IMR-90 (cell line): Measurements from ENCODE around the gene LCTL. TPM values are rescaled to one million over a fixed set of nuclear protein-coding genes. Genes with fewer than 3 reads are reported as not detected.

Source experiments
- ATAC-seq: fragments of 200-7000 bp; cut with Tn5 transposase; 2 replicates; pipeline ENCODE4 v1.9.1; 2020; ENCODE audit warnings: low read depth, mild to moderate bottlenecking, moderate library complexity
- BruUV-seq: library from RNA; stranded (reverse); fragments of 400-500 nt; replicated peaks from 2 replicates; lab custom pipeline; 2021; lab: Mats Ljungman, UMichigan
- CTCF ChIA-PET: fragments of 300-600 bp; formaldehyde crosslinking; extraction: SDS; loops from one replicate; lab custom pipeline; 2021; ENCODE audit warnings: antibody characterized with exemption; lab: Yijun Ruan, JAX
- POLR2A ChIA-PET: fragments of 300-600 bp; sonication (Branson Sonifier 250); formaldehyde crosslinking; loops from one replicate; lab custom pipeline; 2022; ENCODE audit warnings: antibody characterized with exemption; ENCODE audit not compliant: unreplicated experiment; lab: Charles Lee
- DNase-seq: peaks from one replicate; pipeline ENCODE4 v3.0.0; 2013
- H2AFZ ChIP-seq: replicated peaks from 2 replicates; pipeline ENCODE3; 2013; ENCODE audit warnings: low read length, mild to moderate bottlenecking; ENCODE audit not compliant: poor library complexity
- H2AK5ac ChIP-seq: 2 replicates; pipeline ENCODE4 v1.6.1; 2013; ENCODE audit warnings: low read depth, low read length, inconsistent platforms
- H2AK9ac ChIP-seq: replicated peaks from 2 replicates; pipeline ENCODE3; 2013; ENCODE audit warnings: mild to moderate bottlenecking, low read depth, low read length, moderate library complexity; ENCODE audit not compliant: poor library complexity
- H2BK120ac ChIP-seq: 2 replicates; pipeline ENCODE4 v1.6.1; 2013; ENCODE audit warnings: low read depth, low read length, inconsistent platforms
- H2BK15ac ChIP-seq: 3 replicates; pipeline ENCODE4 v1.6.1; 2013; ENCODE audit warnings: low read depth, low read length, inconsistent platforms
- H2BK20ac ChIP-seq: 2 replicates; pipeline ENCODE4 v1.6.1; 2013; ENCODE audit warnings: low read depth, mild to moderate bottlenecking, inconsistent platforms, low read length, moderate library complexity
- H2BK5ac ChIP-seq: 2 replicates; pipeline ENCODE4 v1.6.1; 2013; ENCODE audit warnings: mild to moderate bottlenecking, low read depth, low read length, inconsistent platforms; ENCODE audit not compliant: poor library complexity, severe bottlenecking
- H3K14ac ChIP-seq: replicated peaks from 2 replicates; pipeline ENCODE4 v1.6.1; 2013; ENCODE audit warnings: low read depth, low read length, inconsistent platforms
- H3K18ac ChIP-seq: 2 replicates; pipeline ENCODE4 v1.6.1; 2013; ENCODE audit warnings: low read depth, low read length, control low read depth
- H3K23ac ChIP-seq: 2 replicates; pipeline ENCODE4 v1.6.1; 2013; ENCODE audit warnings: low read depth, low read length, inconsistent platforms
- H3K27ac ChIP-seq: 2 replicates; pipeline ENCODE4 v1.5.1; 2013; ENCODE audit warnings: mild to moderate bottlenecking, control low read depth, low read length; ENCODE audit not compliant: insufficient read depth
- H3K27me3 ChIP-seq: 2 replicates; pipeline ENCODE4 v1.6.1; 2013; ENCODE audit warnings: low read length; ENCODE audit not compliant: control insufficient read depth, insufficient read depth
- H3K36me3 ChIP-seq: 2 replicates; pipeline ENCODE4 v1.6.1; 2013; ENCODE audit warnings: low read length, mixed read lengths; ENCODE audit not compliant: control insufficient read depth, insufficient read depth
- H3K4ac ChIP-seq: 2 replicates; pipeline ENCODE4 v1.6.1; 2013; ENCODE audit warnings: low read depth, low read length, inconsistent platforms
- H3K4me1 ChIP-seq: 2 replicates; pipeline ENCODE4 v1.6.1; 2013; ENCODE audit warnings: low read length, mixed read lengths; ENCODE audit not compliant: control insufficient read depth, insufficient read depth
- H3K4me2 ChIP-seq: 2 replicates; pipeline ENCODE4 v1.6.1; 2013; ENCODE audit warnings: low read depth, mild to moderate bottlenecking, control low read depth, low read length, moderate library complexity
- H3K4me3 ChIP-seq: 2 replicates; pipeline ENCODE4 v1.5.1; 2013; ENCODE audit warnings: low read depth, mild to moderate bottlenecking, control low read depth, low read length, moderate library complexity; ENCODE audit not compliant: insufficient read depth
- H3K56ac ChIP-seq: 2 replicates; pipeline ENCODE4 v1.6.1; 2013; ENCODE audit warnings: low read length, inconsistent platforms; ENCODE audit not compliant: insufficient read depth; ENCODE audit errors: extremely low read depth
- H3K79me1 ChIP-seq, 2 experiments: 2 replicates each; pipeline ENCODE4 v1.6.1; 2013; ENCODE audit warnings: low read length in 2 of 2, inconsistent platforms in 1 of 2, low read depth in 1 of 2
- H3K9ac ChIP-seq: 2 replicates; pipeline ENCODE4 v1.6.1; 2013; ENCODE audit warnings: low read depth, low read length, control low read depth
- H3K9me1 ChIP-seq: 2 replicates; pipeline ENCODE4 v1.6.1; 2013; ENCODE audit warnings: low read length, inconsistent platforms; ENCODE audit not compliant: insufficient read depth
- H3K9me3 ChIP-seq: 2 replicates; pipeline ENCODE4 v1.6.1; 2013; ENCODE audit warnings: low read length; ENCODE audit not compliant: control insufficient read depth, insufficient read depth
- H4K20me1 ChIP-seq: 2 replicates; pipeline ENCODE4 v1.6.1; 2013; ENCODE audit warnings: low read length, inconsistent platforms; ENCODE audit not compliant: insufficient read depth
- H4K5ac ChIP-seq: 2 replicates; pipeline ENCODE4 v1.6.1; 2013; ENCODE audit warnings: mild to moderate bottlenecking, low read depth, low read length, control low read depth
- H4K8ac ChIP-seq, 2 experiments: 2 replicates each; pipeline ENCODE4 v1.6.1; 2013; ENCODE audit warnings: low read depth in 2 of 2, low read length in 2 of 2, control low read depth in 1 of 2, inconsistent platforms in 1 of 2
- H4K91ac ChIP-seq: 2 replicates; pipeline ENCODE4 v1.6.1; 2013; ENCODE audit warnings: low read depth, low read length, inconsistent platforms; ENCODE audit not compliant: insufficient read depth
- BHLHE40 ChIP-seq: fragments of 150-350 bp; IDR thresholded peaks from 2 replicates; pipeline ENCODE4 v1.6.1; 2016; ENCODE audit warnings: mild to moderate bottlenecking, low read depth, low read length
- CEBPB ChIP-seq: IDR thresholded peaks from 2 replicates; pipeline ENCODE4 v1.6.1; 2012; ENCODE audit warnings: low read depth, low read length, improper control_type of control experiment
- FOS ChIP-seq: fragments of 150-350 bp; IDR thresholded peaks from 2 replicates; pipeline ENCODE4 v1.6.1; 2016; ENCODE audit warnings: low read depth, low read length
- MAFK ChIP-seq: IDR thresholded peaks from 2 replicates; pipeline ENCODE4 v1.6.1; 2012; ENCODE audit warnings: low read depth, low read length, improper control_type of control experiment
- MAZ ChIP-seq: IDR thresholded peaks from 2 replicates; pipeline ENCODE4 v1.6.1; 2012; ENCODE audit warnings: low read depth, mild to moderate bottlenecking, low read length, improper control_type of control experiment, moderate library complexity, borderline replicate concordance
- MXI1 ChIP-seq: IDR thresholded peaks from 2 replicates; pipeline ENCODE4 v1.6.1; 2012; ENCODE audit warnings: low read depth, mild to moderate bottlenecking, low read length, moderate library complexity, borderline replicate concordance
- NFE2L2 ChIP-seq: fragments of 150-350 bp; IDR thresholded peaks from 2 replicates; pipeline ENCODE4 v1.6.1; 2016; ENCODE audit warnings: low read depth, mild to moderate bottlenecking, low read length
- POLR2A ChIP-seq: IDR thresholded peaks from 2 replicates; pipeline ENCODE4 v1.6.1; 2012; ENCODE audit warnings: mild to moderate bottlenecking, low read depth, low read length
- RAD21 ChIP-seq: IDR thresholded peaks from 2 replicates; pipeline ENCODE4 v1.6.1; 2012; ENCODE audit warnings: low read length, improper control_type of control experiment
- RCOR1 ChIP-seq: IDR thresholded peaks from 2 replicates; pipeline ENCODE4 v1.6.1; 2012; ENCODE audit warnings: mild to moderate bottlenecking, low read length, improper control_type of control experiment; ENCODE audit not compliant: insufficient replicate concordance
- RFX5 ChIP-seq: IDR thresholded peaks from 2 replicates; pipeline ENCODE4 v1.8.0; 2012; ENCODE audit warnings: low read depth, mild to moderate bottlenecking, low read length, moderate library complexity
- SMC3 ChIP-seq: fragments of 150-350 bp; IDR thresholded peaks from 2 replicates; pipeline ENCODE4 v1.6.1; 2016; ENCODE audit warnings: low read depth, mild to moderate bottlenecking, antibody characterized with exemption, low read length, moderate library complexity
- WGBS, 2 experiments: methylation state at CpG; one replicate each; pipeline versions ENCODE4 v1.1.5 to v1.1.7; 2013; ENCODE audit warnings: missing lambda C conversion rate in 2 of 2; ENCODE audit not compliant: insufficient read length in 1 of 2; ENCODE audit errors: extremely low coverage in 2 of 2; 5-methylcytosine and 5-hydroxymethylcytosine counted together
- dilution Hi-C: fragments of 300-500 bp; cut with HindIII; formaldehyde crosslinking; loops from one replicate; pipeline ENCODE4 v1.14.3; 2018; ENCODE audit warnings: low sequenced_read_pairs; ENCODE audit not compliant: unreplicated experiment
- in situ Hi-C: fragments of 300-500 bp; cut with MboI; formaldehyde crosslinking; loops from 3 replicates; pipeline ENCODE4 v1.14.3; 2019; ENCODE audit warnings: low sequenced_read_pairs, inconsistent platforms, mixed read lengths
- intact Hi-C: fragments of 100-400 bp; cut with micrococcal nuclease; formaldehyde crosslinking; loops from 2 replicates; pipeline ENCODE4 v1.10.0; 2022
- polyA plus RNA-seq, 3 experiments: library from polyadenylated mRNA; depleted of rRNA; stranded (reverse); fragments of >200 nt; gene quantifications; 2 replicates each; pipeline ENCODE4 v1.2.3, GENCODE V29; 2012; ENCODE audit warnings: low replicate concordance in 1 of 3
- total RNA-seq: library from RNA; depleted of rRNA; stranded (reverse); fragments of >200 nt; gene quantifications from 2 replicates; pipeline ENCODE4 v1.2.3, GENCODE V29; 2012
- TF ChIP-seq, protein P1 (sequence below): conservative IDR thresholded peaks from 2 replicates; pipeline ENCODE4 v1.5.1; 2012; ENCODE audit warnings: mild to moderate bottlenecking, low read depth, low read length, improper control_type of control experiment
- TF ChIP-seq, protein P2 (sequence below): fragments of 150-350 bp; IDR thresholded peaks from 2 replicates; pipeline ENCODE4 v1.6.1; 2017; ENCODE audit warnings: mild to moderate bottlenecking, antibody characterized with exemption, low read length, low read depth
- TF ChIP-seq, protein P3 (sequence below): fragments of 150-350 bp; IDR thresholded peaks from 2 replicates; pipeline ENCODE4 v1.6.1; 2016; ENCODE audit warnings: low read depth, mild to moderate bottlenecking, low read length, moderate library complexity, borderline replicate concordance

The LCTL gene
- total and polyA plus RNA-seq, 2 of the 4 experiments (the other 2 are of a cell fraction) = 10.3 to 10.4 TPM

DNA sequence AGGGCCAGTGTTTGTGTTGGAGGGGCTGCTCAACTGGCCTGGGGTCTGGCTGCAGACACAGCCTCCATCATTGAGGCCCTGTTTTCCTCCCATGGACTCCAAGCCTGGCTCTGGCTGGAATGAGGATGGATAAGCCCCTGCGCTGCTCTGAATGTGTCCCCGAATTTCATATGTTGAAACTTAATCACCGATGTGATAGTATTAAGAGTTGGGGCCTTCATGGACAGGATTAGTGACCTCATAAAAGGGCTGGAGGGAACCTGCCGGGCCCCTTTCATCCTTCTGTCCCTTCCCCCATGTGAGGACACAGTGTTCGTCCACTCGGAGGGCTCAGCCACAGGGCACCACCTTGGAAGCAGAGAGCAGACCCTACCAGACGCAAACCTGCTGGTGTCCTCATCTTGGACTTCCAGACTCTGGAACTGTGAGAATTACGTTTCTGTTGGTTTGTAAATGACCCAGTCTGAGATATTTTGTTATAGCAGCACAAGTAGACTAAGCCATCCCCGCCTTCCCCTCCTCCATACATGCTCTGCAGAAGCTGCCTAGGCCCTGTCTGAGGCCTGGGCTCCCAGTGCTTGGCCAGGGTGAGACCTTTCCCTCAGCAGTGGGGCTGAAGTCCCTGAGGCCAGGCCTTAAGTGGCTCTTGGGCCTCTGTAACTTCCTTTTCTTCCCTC, 3.8 kb upstream of the LCTL start:
- ATAC-seq (no peak), DNase-seq (no peak)
- H4K8ac ChIP-seq = no peak overlapping the region
- H3K9me1 ChIP-seq = peaks cover 12% of the 10 kb centered on the region
- H3K56ac ChIP-seq = no peak overlapping the region
- H2BK5ac ChIP-seq = no peak overlapping the region
- no peaks in the 10 kb centered on the region for H3K9me3 ChIP-seq
- no peak overlapping the region for H4K91ac ChIP-seq
- H4K5ac ChIP-seq = no peak overlapping the region
- H2AFZ ChIP-seq = no peak overlapping the region
- no peak overlapping the region for H3K4me2 ChIP-seq
- H2BK15ac ChIP-seq = no peak overlapping the region
- peaks cover 20% of the 10 kb centered on the region for H3K4me1 ChIP-seq
- H3K4me3 ChIP-seq = no peak overlapping the region
- peak overlapping the region; percentile 1 for H2AK9ac ChIP-seq
- H2BK120ac ChIP-seq = no peak overlapping the region
- H3K27ac ChIP-seq = no peak overlapping the region
- no peak overlapping the region for H3K14ac ChIP-seq
- H3K18ac ChIP-seq = no peak overlapping the region
- 90% methylated on average over 5 of the region's 9 CpGs; no CpG with 5 or more reads in 1 of the 2 experiments for WGBS, 2 experiments
- no TSS peak for BruUV-seq
- no peaks in the 10 kb centered on the region; the same call in 1 of the 2 replicates for H4K20me1 ChIP-seq
- no peaks in the 10 kb centered on the region for H3K27me3 ChIP-seq
- dilution Hi-C loops (no loop called here), intact Hi-C loops (no loop called here), in situ Hi-C loops (no loop called here)
- TF ChIP-seq POLR2A = no peak
- TF ChIP-seq MXI1 = no peak
- TF ChIP-seq RAD21 = no peak
- TF ChIP-seq, protein P1, sequence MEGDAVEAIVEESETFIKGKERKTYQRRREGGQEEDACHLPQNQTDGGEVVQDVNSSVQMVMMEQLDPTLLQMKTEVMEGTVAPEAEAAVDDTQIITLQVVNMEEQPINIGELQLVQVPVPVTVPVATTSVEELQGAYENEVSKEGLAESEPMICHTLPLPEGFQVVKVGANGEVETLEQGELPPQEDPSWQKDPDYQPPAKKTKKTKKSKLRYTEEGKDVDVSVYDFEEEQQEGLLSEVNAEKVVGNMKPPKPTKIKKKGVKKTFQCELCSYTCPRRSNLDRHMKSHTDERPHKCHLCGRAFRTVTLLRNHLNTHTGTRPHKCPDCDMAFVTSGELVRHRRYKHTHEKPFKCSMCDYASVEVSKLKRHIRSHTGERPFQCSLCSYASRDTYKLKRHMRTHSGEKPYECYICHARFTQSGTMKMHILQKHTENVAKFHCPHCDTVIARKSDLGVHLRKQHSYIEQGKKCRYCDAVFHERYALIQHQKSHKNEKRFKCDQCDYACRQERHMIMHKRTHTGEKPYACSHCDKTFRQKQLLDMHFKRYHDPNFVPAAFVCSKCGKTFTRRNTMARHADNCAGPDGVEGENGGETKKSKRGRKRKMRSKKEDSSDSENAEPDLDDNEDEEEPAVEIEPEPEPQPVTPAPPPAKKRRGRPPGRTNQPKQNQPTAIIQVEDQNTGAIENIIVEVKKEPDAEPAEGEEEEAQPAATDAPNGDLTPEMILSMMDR = no peak
- no peak for TF ChIP-seq NFE2L2
- TF ChIP-seq CEBPB = no peak
- TF ChIP-seq RCOR1 = no peak
- no peak for TF ChIP-seq MAZ
- TF ChIP-seq MAFK = no peak
- no peak for TF ChIP-seq SMC3
- TF ChIP-seq BHLHE40 = no peak
- no peak for TF ChIP-seq FOS
- TF ChIP-seq, protein P2, sequence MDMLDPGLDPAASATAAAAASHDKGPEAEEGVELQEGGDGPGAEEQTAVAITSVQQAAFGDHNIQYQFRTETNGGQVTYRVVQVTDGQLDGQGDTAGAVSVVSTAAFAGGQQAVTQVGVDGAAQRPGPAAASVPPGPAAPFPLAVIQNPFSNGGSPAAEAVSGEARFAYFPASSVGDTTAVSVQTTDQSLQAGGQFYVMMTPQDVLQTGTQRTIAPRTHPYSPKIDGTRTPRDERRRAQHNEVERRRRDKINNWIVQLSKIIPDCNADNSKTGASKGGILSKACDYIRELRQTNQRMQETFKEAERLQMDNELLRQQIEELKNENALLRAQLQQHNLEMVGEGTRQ = no peak
- TF ChIP-seq RFX5 = no peak
- TF ChIP-seq, protein P3, sequence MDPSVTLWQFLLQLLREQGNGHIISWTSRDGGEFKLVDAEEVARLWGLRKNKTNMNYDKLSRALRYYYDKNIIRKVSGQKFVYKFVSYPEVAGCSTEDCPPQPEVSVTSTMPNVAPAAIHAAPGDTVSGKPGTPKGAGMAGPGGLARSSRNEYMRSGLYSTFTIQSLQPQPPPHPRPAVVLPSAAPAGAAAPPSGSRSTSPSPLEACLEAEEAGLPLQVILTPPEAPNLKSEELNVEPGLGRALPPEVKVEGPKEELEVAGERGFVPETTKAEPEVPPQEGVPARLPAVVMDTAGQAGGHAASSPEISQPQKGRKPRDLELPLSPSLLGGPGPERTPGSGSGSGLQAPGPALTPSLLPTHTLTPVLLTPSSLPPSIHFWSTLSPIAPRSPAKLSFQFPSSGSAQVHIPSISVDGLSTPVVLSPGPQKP = no peak
- ChIA-PET CTCF (no interaction called here), POLR2A (no interaction called here)
- no peak overlapping the region; the same call in 1 of the 2 replicates for H3K4ac ChIP-seq
- no peak overlapping the region for H2BK20ac ChIP-seq
- no peaks in the 10 kb centered on the region for H3K36me3 ChIP-seq
- no peak overlapping the region for H3K9ac ChIP-seq
- H2AK5ac ChIP-seq = no peak overlapping the region
- H3K23ac ChIP-seq = no peak overlapping the region
- peaks cover 0 to 3% of the 10 kb centered on the region in 2 experiments; a peak in 1 of 4 replicates for H3K79me1 ChIP-seq
